OCI-LY1 (cell line): ENCODE measurements around the gene SSUH2.

Experiments
- EZH2 ChIP-seq: fragments of 200-600 bp; sonication (generic), shearing (Covaris generic); IDR thresholded peaks from 2 replicates; pipeline ENCODE4 v1.8.0; 2017; ENCODE audit warnings: borderline replicate concordance, mixed run types, mild to moderate bottlenecking, antibody characterized with exemption, low read length, moderate library complexity, mixed read lengths
- TF ChIP-seq, protein P1 (sequence below): fragments of 200-600 bp; sonication (generic), shearing (Covaris generic); IDR thresholded peaks from 2 replicates; pipeline ENCODE4 v1.5.1; 2017; ENCODE audit warnings: mild to moderate bottlenecking, antibody characterized with exemption, low read length, moderate library complexity, mixed read lengths

DNA sequence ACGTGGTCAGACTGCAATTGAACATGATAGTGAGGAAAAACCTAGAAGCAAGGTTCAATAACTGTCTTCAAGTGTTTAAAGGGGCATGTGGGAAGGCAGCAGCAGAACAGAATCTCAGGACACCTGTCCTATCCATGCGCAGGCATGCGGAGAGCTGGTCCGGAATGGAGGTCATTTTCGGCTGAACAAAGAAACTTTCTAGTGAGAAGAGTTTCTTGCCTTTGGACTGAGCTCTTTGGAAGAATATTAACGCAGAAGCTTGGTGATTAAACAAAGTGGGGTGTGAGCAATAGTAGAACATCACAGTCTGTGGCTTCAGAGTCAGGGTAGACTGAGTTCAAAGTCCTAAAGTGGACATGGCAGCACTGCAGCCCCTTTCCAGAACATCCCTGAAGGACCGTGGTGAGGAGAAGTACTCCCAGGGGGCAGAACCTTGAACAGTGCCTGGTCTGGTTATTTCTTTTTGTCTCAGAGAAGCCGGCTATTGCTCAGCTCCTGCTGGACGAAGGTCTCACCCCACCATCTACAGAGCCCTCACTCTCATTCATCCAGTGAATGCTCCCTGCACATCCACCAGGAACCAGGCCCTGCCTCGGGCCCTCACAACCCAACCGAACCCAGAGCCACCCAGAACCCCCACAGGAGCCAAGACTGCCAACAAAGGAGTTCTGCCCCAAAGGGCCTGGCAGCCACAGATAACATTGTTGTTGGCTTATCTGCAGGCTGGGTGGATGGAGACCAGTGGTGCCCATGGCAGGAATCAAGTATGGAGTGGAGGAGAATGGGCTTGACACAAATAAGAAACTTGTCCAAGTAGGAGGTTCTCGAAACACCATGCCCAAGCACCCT is 2.8 kb upstream of the SSUH2 start:
- no peak for TF ChIP-seq EZH2
- TF ChIP-seq, protein P1, sequence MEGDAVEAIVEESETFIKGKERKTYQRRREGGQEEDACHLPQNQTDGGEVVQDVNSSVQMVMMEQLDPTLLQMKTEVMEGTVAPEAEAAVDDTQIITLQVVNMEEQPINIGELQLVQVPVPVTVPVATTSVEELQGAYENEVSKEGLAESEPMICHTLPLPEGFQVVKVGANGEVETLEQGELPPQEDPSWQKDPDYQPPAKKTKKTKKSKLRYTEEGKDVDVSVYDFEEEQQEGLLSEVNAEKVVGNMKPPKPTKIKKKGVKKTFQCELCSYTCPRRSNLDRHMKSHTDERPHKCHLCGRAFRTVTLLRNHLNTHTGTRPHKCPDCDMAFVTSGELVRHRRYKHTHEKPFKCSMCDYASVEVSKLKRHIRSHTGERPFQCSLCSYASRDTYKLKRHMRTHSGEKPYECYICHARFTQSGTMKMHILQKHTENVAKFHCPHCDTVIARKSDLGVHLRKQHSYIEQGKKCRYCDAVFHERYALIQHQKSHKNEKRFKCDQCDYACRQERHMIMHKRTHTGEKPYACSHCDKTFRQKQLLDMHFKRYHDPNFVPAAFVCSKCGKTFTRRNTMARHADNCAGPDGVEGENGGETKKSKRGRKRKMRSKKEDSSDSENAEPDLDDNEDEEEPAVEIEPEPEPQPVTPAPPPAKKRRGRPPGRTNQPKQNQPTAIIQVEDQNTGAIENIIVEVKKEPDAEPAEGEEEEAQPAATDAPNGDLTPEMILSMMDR, result no peak
